Mucosa of gallbladder (tissue), 1 donor: ENCODE data around the gene HDAC1. TPM values are rescaled to one million over a fixed set of nuclear protein-coding genes. Genes with fewer than 3 reads are reported as not detected.
A peak's percentile ranks its signal among the peaks of the same experiment; 100 is the strongest.
"Not testable (repeated sequence)": the region's sequence is repeated elsewhere in the genome, so short reads cannot be mapped to it uniquely, and the experiment has no call there.

ENCODE experiments used
- DNase-seq: peaks from one replicate; pipeline ENCODE4 v3.0.0-alpha.2; 2020; ENCODE audit warnings: low spot score
- total RNA-seq: library from RNA; stranded (reverse); gene quantifications from one replicate; pipeline ENCODE4 v1.2.1, GENCODE V29; 2021
- donor health status: DM: no; HTN: no; CAD: no.

The HDAC1 gene
- 166 TPM for total RNA-seq

- peak; percentile 97 for DNase-seq
Measured at GRCh38 chr1:32291708-32292538, at the start of gene HDAC1. HDAC1 (plus strand) TSS chr1:32292083; CDS start chr1:32292170, 87 bp downstream.

GRCh38 chr1:32242341-32242851 is 49.5 kb upstream of the HDAC1 start:
- DNase-seq: no peak

- peak; percentile 34 for DNase-seq
Measured at GRCh38 chr1:32246888-32247273, 45.0 kb upstream of the HDAC1 start, which contains the start of gene FAM167B. FAM167B (plus strand) TSS chr1:32247222; CDS start chr1:32247422, 200 bp downstream.

- DNase-seq: no peak
Measured at GRCh38 chr1:32247452-32247851, 44.4 kb upstream of the HDAC1 start.

- peak; percentile 82 for DNase-seq
Measured at GRCh38 chr1:32247983-32248889, 43.6 kb upstream of the HDAC1 start.

GRCh38 chr1:32249831-32250525 is 41.9 kb upstream of the HDAC1 start:
- DNase-seq: peak; percentile 61

- DNase-seq: no peak
Measured at GRCh38 chr1:32250893-32251716, 40.8 kb upstream of the HDAC1 start, which contains the start of gene LCK. LCK (plus strand) TSS chr1:32251265; CDS start chr1:32274330, 23,065 bp downstream.

GRCh38 chr1:32255072-32256071 is 36.5 kb upstream of the HDAC1 start:
- DNase-seq: no peak

GRCh38 chr1:32256473-32257226 is 35.2 kb upstream of the HDAC1 start:
- DNase-seq: no peak

- DNase-seq: no peak
Measured at GRCh38 chr1:32257227-32257508, 34.7 kb upstream of the HDAC1 start.

GRCh38 chr1:32263236-32263593 is 28.7 kb upstream of the HDAC1 start:
- not testable (repeated sequence) for DNase-seq

GRCh38 chr1:32263744-32264143 is 28.1 kb upstream of the HDAC1 start:
- no peak for DNase-seq

- no peak for DNase-seq
Measured at GRCh38 chr1:32265846-32266245, 26.0 kb upstream of the HDAC1 start.

- DNase-seq: no peak
Measured at GRCh38 chr1:32266921-32267591, 24.8 kb upstream of the HDAC1 start.

GRCh38 chr1:32269744-32270143 is 22.1 kb upstream of the HDAC1 start:
- no peak for DNase-seq

- no peak for DNase-seq
Measured at GRCh38 chr1:32272557-32273390, 19.1 kb upstream of the HDAC1 start.

GRCh38 chr1:32273391-32274208 is 18.3 kb upstream of the HDAC1 start:
- DNase-seq: peak; percentile 52
